Stimulated activated CD4-positive, alpha-beta T cell treated with anti-CD3 and anti-CD28 coated beads, Interleukin-15, amount 100 ng/mL, for 1 hour (primary cell): ENCODE data around the gene PLXNA4.
"Not testable (repeated sequence)": the region's sequence is repeated elsewhere in the genome, so short reads cannot be mapped to it uniquely, and the experiment has no call there.

ENCODE experiments used
- DNase-seq, 2 donors: peaks; one replicate each; pipeline ENCODE4 v3.0.0-alpha.2; 2020; ENCODE audit warnings: low read depth in 1 of 2, low spot score in 1 of 2

The PLXNA4 gene

DNA sequence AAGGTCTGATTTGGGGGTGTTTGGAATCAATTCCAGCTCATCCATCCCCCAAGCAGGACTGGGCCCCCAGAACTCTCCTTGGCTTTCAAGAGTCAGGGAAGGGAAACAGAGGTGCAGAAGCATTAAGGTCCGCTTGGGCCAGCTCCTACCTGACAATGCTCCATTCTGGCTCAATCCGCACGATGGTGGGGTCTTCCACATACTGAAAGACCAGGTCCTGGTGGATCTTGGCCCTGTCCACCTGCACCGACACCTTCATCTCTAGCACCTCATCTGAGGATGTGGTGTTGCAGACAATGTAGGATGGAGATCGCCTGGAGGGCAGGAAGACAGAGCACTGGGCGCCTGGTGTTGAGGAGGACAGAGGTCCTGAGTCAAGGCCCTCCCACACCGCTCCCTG, 391.1 kb downstream of the PLXNA4 start:
- no peak for DNase-seq

DNA sequence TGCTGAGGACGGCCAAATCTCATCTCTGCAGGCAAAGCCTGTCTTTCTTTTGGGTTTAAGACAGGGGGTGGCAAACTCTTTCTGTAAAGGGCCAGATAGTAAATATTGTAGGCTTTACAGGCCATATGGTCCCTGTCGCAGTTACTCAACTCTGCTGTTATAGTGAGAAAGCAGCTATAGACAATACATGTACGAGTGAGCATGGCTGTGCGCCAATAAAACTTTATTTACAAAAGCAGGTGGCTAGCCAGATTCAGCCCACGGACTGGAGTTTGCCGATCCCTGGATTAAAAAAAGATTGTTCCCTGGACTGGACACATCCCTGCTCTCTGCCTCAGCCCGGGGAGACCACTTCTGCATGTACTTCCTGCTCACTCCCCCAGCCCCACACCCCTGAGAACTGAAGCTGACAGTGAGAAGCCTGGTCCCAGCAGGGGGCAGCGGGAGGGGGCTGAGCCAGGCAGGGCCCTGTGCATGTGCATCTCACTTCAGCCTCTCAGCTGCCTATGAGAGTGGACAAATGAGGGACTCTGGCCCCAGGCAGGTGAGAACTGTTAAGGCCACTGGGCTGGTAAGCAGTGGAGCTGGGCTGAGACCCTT, 392.4 kb downstream of the PLXNA4 start:
- DNase-seq: no peak

DNA sequence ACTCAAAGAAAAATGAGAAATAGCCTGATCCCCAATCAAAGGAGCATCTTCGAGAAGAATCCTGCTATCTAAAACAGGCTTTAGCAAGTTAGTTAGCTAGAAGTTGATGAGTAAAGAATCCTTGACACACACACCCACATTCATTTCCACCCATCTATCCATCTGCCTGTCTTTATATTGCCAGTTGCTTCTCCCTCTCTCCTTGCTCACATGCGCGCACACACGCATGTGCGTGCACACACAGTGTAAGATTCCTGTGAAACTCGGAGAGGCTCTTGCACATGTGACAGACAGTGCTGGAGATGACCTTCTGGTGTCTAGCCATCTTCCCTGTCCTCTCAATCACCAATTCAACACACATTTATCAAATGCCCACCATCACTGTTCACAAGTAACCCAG, 393.3 kb downstream of the PLXNA4 start:
- no peak for DNase-seq

DNA sequence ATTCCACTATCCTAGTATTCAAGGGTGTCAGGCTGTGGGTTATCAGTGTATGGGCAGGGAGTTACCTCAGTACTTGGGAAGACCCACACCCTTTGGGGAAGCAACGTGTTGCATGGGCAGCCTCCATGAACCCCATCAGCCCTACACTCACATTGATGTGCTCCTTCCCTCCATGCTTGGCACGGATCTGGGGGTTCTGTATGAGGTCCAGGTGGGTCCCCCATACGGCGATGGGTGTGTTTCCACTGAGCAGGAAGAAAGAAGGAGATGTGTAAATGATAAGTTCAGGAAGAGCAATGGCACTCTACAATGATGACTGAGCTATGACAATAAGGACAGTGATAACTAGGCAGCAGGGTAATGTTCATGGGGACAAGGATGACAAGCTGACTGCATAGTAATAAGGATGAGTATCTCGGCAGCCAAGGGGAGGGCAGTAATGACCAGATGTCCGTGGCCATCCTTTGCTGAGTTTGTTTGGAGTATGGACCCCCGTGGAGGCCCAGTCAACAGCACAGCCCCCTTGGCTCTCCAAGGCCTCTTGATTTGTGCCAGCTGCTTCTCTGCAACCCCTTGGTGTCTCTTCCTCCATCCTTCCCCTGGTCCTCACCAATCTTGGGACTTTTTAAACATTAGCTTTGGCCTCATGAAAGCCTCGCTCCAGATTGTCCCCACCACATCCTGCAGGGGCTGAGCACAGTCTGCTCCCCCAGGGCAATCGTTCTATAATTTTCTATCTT, 394.2 kb downstream of the PLXNA4 start:
- no peak for DNase-seq

DNA sequence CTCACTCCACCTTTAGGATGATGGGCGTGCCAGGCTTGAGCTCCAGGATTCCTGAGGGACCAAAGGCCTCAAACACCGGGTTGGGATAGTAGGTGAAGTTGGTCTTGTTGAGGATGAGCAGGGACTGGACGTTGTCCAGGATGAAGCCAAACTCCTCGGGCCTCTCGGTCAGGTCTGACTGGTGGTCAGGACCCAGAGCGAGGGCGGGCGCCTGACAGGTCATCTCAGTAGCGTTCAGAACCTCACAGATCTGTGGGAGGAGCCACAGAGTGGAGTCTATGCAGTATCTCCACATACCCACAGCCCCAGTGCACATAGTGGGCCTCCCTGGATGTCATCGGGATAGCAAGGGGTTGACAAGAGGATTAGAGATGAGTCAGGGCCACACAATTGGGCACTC, 394.9 kb downstream of the PLXNA4 start:
- DNase-seq: no peak

DNA sequence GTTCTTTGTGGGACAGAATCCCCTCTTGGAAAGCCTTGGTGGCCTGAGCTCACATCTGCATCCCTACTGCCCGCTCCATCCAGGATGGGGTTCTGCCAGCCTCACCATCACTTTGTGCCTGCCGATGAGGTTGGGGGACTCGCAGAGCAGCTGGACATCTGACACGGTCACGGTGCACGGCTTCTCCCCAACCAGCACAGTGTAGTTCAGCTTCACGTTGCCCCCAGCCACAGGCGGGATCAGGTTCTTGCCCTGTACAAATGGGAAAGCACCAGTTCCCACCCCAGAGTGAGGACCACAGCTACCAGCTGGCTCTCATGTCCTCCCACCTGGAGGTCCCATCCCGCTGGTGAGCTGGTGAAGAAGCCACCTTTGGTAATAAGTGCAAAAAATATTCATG, 395.8 kb downstream of the PLXNA4 start:
- no peak for DNase-seq

DNA sequence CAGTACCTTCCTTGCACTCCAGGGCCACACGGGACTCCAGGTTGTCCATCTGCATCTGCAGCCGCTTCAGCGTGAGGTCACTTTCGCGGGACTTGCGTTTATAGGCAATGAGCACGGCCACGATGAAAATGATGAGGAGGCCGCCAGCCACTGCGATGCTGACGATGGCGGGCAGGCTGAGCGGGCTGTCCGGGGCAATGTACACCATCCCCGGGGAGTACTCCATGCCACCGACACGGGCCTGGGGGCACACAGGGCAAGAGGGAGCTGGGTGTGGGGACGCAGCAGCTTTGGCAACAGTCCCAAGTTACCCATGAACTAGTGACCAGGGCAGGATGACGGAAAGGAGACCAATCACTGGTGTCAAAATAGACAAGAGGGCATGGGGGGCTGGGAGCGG, 396.6 kb downstream of the PLXNA4 start:
- DNase-seq: no peak

DNA sequence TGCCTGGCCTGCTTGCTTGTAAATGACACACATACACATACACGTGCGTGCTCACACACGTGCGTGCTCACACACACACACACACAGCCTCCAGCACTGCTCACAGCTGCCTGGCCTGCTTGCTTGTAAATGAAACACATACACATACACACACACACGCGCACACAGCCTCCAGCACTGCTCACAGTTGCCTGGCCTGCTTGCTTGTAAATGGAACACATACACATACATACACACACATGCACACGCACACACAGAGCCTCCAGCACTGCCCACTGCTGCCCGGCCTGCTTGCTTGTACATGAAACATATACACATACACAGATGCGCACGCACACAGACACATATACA, 397.2 kb downstream of the PLXNA4 start:
- DNase-seq: no peak

DNA sequence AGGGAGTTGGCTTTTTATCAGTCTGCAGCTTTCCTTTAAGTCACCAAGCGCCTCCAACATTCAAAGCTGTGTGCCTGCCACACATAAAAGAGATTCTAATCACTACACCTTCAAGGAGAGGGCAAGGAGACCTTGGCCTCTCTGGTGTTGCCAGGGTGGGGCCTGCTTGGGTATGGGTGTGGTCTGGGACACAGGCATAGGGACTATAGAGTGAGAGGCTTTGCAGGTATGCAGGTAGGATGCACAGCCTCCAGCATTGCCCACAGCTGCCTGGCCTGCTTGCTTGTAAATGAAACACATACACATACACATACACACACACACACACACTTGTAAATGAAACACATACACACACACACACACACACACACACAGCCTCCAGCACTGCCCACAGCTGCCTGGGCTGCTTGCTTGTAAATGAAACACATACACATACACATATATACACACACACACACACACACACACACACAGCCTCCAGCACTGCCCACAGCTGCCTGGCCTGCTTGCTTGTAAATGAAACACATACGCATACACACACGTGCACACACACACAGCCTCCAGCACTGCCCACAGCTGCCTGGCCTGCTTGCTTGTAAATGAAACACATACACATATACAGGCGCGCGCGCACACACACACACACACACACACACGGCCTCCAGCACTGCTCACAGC, 397.7 kb downstream of the PLXNA4 start:
- DNase-seq: not testable (repeated sequence)

DNA sequence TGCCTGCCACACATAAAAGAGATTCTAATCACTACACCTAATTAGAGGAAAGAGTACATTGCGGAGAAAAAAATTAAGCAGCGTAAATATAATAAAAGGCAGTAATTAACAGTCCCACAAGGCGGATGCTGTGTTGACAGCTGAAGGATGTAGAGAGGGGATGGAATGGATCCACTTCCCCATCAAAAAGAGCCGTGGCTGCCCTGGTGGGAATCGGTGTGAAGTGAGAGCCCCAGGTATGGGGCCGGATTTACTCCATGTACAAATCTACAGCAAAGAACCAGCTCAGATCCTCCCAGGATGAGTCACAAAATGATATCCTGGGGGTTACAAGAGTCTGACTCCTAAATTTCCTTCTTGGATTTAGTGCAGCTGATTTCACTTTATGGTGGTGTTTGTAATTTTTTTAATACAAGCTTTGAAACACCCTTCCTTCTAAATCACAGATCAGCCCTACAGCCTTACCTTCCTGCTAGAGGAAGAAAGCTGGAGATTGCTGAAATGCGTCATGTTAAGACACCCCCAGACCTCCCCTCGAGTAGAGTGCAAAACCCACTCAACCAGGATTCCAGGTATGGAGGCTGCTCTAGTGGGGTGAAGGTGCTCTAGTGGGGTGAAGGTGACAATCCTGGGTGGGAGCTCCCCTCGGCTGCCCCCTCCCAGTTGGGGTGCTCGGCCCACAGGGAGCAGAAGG, 398.4 kb downstream of the PLXNA4 start:
- DNase-seq: no peak

DNA sequence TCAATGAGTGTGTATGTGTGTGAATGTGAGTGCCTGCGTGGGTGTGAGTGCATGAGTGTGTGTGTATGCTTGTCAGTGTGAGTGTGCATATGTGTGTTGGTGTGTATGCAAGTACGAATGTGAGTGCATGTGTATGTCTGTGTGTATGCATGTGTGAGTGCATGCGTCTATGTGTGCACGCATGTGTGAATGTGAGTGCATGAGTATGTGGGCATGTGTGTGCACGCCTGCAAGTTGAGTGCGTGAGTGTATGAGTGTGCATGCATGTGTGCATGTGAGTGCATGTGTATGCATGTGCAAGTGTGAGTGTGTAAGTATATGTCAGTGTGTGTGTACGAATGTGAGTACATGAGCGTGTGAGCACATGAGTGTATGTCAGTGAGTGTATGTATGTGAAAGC, 399.6 kb downstream of the PLXNA4 start:
- DNase-seq: no peak

DNA sequence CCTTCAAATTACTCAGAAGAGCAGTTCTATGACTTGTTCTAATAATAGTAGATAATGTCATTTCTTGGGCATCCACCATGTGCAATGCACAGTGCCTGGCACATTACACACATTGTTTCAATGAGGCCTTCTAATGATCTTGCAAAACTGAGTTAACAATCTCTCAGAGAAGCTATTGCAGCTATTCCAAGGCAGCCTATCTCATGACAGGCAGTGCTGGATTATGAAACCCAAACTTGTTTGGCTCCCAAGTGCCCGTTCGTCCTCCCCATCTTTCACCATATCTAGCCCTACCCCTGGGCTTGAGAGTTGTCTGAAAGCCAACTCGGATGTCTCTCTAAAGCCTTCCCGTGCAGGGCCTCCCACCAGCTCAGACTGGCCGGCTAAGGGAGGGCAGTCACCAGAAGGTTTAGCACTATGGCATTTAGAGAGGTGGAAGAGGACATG, 405.1 kb downstream of the PLXNA4 start:
- no peak for DNase-seq

DNA sequence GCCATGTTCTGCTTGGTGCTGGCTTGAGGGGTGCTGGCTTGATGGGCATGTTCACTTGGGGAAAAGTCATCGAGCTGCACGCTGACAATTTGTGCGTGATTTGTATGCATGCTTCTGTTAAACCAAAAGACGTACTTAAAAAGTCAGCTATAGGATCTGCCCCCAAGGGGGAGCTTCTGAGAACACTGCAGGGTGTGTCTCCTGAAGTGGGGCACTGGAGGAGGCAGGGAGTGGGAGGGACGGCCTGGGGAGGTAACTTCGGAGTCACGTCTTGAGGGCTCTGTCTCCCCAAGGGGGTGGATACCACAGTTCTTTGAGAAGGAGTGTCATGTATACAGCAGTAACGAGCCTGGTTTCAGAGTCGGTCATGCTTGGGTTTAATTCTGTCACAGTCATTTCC, 406.5 kb downstream of the PLXNA4 start:
- no peak for DNase-seq

DNA sequence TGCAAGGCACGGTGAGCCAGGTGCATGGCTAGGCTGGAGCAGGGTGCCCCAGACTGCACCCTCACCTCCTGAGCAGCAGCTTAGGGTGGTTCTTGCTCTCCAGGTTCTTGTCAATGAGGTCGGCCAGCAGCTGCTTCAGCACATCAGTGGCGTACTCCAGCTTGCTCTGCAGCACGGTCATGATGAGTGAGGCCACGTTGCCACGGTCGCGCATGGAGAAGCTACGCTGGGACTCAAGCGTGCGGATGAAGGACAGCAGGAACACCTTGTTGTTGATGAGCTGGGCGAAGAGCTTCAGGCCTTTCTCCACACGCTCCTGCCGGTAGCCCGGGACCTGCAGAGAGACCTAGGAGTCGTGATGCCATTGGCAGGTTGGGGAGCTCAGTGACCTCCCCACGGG, 408.0 kb downstream of the PLXNA4 start:
- DNase-seq: no peak

DNA sequence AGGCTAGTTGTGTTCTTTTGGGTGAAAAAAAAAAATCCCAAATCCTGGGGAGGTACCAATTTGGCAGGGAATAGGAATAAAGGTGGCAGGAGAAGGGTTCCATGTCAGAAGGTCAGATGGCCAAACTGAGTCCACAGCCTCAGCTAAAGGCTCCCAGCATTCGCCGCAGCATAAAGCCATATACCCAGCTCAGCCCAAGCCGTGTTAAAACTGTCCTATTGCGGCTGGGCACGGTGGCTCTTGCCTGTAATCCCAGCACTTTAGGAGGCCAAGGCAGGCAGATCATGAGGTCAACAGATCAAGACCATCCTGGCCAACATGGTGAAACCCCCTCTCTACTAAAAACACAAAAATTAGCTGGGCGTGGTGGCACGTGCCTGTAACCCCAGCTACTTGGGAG, 410.6 kb downstream of the PLXNA4 start:
- DNase-seq: not testable (repeated sequence)

DNA sequence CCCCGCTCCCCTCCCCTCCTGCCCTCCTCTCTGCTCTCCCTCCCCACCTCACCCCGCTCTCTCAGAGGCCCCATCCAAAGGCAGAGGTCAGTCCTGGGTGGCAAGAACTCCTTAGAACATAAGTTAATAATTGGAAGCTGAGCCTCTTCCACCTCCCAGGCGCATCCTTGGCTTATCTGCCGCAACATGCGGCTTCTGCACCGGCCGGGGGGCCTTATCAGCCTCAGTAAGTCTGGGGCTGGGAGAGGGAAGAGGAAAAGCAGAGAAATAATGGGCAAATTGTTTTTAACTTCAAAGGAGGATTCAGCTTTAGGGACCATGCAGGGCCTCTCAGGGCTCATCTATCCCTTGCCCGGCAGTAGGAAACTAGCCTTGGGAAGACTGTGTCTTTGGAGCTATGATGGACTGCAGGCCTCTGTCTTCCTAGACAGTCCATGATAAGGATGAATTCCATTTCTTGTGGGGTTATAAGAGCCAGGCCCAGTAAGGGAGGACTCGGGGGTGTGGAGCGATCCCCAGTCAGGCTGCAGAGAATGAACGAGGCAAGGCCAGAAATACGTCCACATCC, 411.6 kb downstream of the PLXNA4 start:
- DNase-seq: no peak

DNA sequence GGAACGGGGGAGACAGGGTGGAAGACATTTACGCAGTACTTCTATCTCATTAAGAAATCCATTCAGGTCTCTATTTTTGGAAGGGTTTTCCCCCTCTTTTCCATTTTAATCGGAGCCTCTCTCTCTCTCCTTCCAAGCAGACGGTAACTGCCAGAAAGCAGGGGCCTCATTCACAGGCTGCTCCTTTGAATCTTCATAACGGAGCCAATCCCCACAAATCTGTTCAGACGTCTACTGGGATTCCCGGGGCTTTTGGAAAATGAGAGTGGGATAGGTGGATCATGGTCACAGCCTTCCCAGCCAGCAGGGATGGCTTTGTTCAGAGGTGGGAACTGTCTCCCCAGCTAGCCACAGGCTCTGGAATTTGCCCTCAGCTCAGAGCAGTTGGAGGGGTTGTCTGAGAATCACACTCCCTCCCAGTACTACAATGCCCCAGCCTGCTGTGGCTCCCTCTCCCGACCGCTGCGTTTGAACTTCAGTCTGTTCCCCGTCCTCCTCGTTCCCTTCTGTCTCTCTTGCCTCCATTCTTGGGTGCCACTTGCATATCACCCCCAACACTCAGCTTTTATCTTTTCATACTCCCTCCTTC, 413.6 kb downstream of the PLXNA4 start:
- DNase-seq: no peak

DNA sequence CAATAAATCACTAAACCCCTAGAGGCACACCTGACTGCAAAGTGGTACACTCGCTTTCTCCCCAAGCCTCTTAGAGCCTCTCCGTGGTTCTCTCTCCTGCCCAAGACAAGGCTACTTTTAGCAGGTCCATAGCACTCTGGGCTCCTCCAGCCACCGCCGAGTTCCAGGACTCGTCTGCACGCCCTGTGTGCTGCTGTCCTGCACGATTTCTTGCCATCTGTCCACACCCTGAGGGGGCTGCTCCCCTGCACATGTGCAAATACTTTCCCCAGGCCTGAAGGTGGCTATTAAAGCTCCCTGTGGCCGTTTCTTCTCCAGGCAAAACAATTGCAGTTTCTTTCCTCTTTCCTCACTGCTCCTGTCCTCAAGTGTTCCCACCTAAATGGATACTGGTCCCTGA, 414.3 kb downstream of the PLXNA4 start:
- no peak for DNase-seq

DNA sequence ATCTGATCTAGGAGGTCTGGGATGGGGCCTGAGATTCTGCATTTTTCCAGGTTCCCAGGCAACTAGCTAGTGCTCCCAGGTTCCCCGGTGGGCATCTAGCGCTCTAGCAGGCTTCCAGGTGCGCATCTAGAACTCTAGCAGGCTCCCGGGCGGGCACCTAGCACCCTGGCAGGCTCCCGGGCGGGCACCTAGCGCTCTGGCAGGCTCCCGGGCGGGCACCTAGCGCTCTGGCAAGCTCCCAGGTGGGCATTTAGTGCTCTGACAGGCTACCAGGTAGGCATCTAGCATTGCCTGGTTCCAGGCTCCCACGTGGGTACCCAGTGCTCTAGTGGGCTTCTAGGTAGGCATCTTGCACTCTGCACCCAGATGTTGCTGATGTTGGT, 414.7 kb downstream of the PLXNA4 start:
- no peak for DNase-seq

DNA sequence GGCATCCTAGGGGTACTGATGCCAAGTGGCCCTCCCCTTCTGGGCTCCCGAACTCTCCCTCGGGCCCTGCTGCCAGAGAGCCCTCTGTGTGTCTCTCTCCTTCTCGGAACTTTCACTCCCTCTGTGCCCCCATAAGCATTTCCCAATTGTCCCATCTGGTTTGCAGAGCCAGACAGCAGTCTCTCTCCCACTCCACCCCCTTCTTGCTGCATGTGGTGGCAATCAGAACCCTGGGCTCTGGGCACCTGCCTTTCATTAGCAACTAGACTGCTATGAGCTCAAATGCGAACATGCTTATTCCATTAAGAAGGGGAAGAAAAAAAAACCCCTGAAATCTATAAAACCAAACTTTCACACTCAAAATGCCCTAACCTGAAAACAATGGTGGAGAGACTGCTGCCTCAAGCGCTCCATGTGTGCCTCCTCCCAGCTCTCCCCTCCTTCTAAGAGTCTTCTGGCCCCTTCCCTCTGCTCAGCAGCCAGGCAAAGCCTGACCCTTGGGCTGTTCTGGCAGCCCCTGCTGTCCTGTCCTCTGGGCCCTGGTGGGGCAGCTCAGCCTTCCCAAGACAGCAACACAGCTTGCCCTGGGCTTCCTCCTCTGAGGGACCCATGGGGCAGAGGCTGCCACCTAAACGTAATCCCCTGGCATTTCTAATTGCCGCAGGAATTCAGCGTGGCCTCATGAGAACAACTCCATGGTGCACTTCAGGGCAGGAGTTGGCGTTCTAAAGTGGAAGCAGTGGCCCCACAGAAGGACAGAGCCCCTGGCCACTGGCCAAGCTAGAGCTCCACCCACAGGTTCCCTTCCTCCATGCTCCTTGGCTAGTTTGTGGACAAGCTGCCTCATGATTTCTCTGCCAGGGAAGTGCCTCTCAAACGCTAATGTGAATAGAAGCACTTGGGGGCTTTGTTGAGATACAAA, 415.4 kb downstream of the PLXNA4 start:
- no peak for DNase-seq
